Esophagus squamous epithelium (tissue), 4 donors: ENCODE results near the gene ZDHHC19.

ENCODE experiments used
- CTCF ChIP-seq, 6 experiments: fragments of 450-650 bp in 4 of 6; fragments of 200-600 bp in 2 of 6; sonication (generic) in 2 of 6; IDR thresholded peaks; one replicate each; pipeline ENCODE4 v1.5.1; 2016 to 2019; ENCODE audit warnings: antibody characterized with exemption in 6 of 6, mild to moderate bottlenecking in 4 of 6, moderate library complexity in 4 of 6
- POLR2A ChIP-seq, 4 donors: fragments of 450-650 bp; IDR thresholded peaks; one replicate each; pipeline ENCODE4 v1.6.1; 2017; ENCODE audit warnings: antibody characterized with exemption in 4 of 4, mild to moderate bottlenecking in 4 of 4, moderate library complexity in 3 of 4

GRCh38 chr3:196178993-196179379 lies 32.2 kb downstream of the ZDHHC19 start:
- no peak for TF ChIP-seq CTCF (IDR thresholded peaks at IDR 0.05)
- TF ChIP-seq POLR2A (IDR thresholded peaks at IDR 0.05), result no peak
